ENCODE data around the gene PNPLA7.
"Not testable (repeated sequence)": the region's sequence is repeated elsewhere in the genome, so short reads cannot be mapped to it uniquely, and the experiment has no call there.

PNPLA7 gene

GRCh38 chr9:137575716-137576411 lies 25.7 kb upstream of the PNPLA7 start:
- H3K9me3 ChIP-seq (ENCODE audit: control insufficient read depth in 2 of 2, low read length in 2 of 2): no peaks in the 10 kb centered on the region
- no peak overlapping the region for H3K4me3 ChIP-seq (ENCODE audit: low read length in 2 of 2)
- H3K4me1 ChIP-seq (ENCODE audit: control insufficient read depth in 2 of 2, insufficient read depth in 2 of 2, low read length in 2 of 2): peaks cover 11 to 12% of the 10 kb centered on the region in 2 donors
- peaks cover 25 to 33% of the 10 kb centered on the region in 2 donors for H3K36me3 ChIP-seq (ENCODE audit: control insufficient read depth in 2 of 2, insufficient read depth in 2 of 2, low read length in 2 of 2)
- no peak overlapping the region for H3K9ac ChIP-seq (ENCODE audit: low read depth in 1 of 2, low read length in 2 of 2)
- H3K27me3 ChIP-seq (ENCODE audit: control insufficient read depth in 2 of 2, insufficient read depth in 2 of 2, low read length in 2 of 2): no peaks in the 10 kb centered on the region
- H3K27ac ChIP-seq (ENCODE audit: low read depth in 2 of 2, low read length in 2 of 2): no peak overlapping the region

GRCh38 chr9:137575364-137575715 lies 25.1 kb upstream of the PNPLA7 start:
- Histone ChIP-seq H3K9me3 (ENCODE audit: control insufficient read depth in 2 of 2, low read length in 2 of 2) (no peaks in the 10 kb centered on the region), H3K4me1 (ENCODE audit: control insufficient read depth in 2 of 2, insufficient read depth in 2 of 2, low read length in 2 of 2) (peaks cover 11 to 12% of the 10 kb centered on the region in 2 donors), H3K4me3 (ENCODE audit: low read length in 2 of 2) (no peak overlapping the region), H3K27me3 (ENCODE audit: control insufficient read depth in 2 of 2, insufficient read depth in 2 of 2, low read length in 2 of 2) (no peaks in the 10 kb centered on the region), H3K9ac (ENCODE audit: low read depth in 1 of 2, low read length in 2 of 2) (no peak overlapping the region), H3K27ac (ENCODE audit: low read depth in 2 of 2, low read length in 2 of 2) (no peak overlapping the region), H3K36me3 (ENCODE audit: control insufficient read depth in 2 of 2, insufficient read depth in 2 of 2, low read length in 2 of 2) (peaks cover 25 to 37% of the 10 kb centered on the region in 2 donors)

- H3K27ac ChIP-seq (ENCODE audit: low read depth in 2 of 2, low read length in 2 of 2): no peak overlapping the region
- no peaks in the 10 kb centered on the region for H3K9me3 ChIP-seq (ENCODE audit: control insufficient read depth in 2 of 2, low read length in 2 of 2)
- no peaks in the 10 kb centered on the region for H3K27me3 ChIP-seq (ENCODE audit: control insufficient read depth in 2 of 2, insufficient read depth in 2 of 2, low read length in 2 of 2)
- H3K4me3 ChIP-seq (ENCODE audit: low read length in 2 of 2): no peak overlapping the region
- H3K4me1 ChIP-seq (ENCODE audit: control insufficient read depth in 2 of 2, insufficient read depth in 2 of 2, low read length in 2 of 2): peaks cover 11% of the 10 kb centered on the region in 2 donors
- no peak overlapping the region for H3K9ac ChIP-seq (ENCODE audit: low read depth in 1 of 2, low read length in 2 of 2)
- peaks cover 25 to 38% of the 10 kb centered on the region in 2 donors for H3K36me3 ChIP-seq (ENCODE audit: control insufficient read depth in 2 of 2, insufficient read depth in 2 of 2, low read length in 2 of 2)
These were observed 24.0 kb upstream of the PNPLA7 start for GRCh38 chr9:137574192-137574591.

GRCh38 chr9:137570566-137570965 lies 20.4 kb upstream of the PNPLA7 start:
- no peak overlapping the region for H3K4me3 ChIP-seq (ENCODE audit: low read length in 2 of 2)
- H3K27ac ChIP-seq (ENCODE audit: low read depth in 2 of 2, low read length in 2 of 2): no peak overlapping the region
- H3K27me3 ChIP-seq (ENCODE audit: control insufficient read depth in 2 of 2, insufficient read depth in 2 of 2, low read length in 2 of 2): no peaks in the 10 kb centered on the region
- H3K9me3 ChIP-seq (ENCODE audit: control insufficient read depth in 2 of 2, low read length in 2 of 2): no peaks in the 10 kb centered on the region
- no peaks in the 10 kb centered on the region for H3K4me1 ChIP-seq (ENCODE audit: control insufficient read depth in 2 of 2, insufficient read depth in 2 of 2, low read length in 2 of 2)
- H3K9ac ChIP-seq (ENCODE audit: low read depth in 1 of 2, low read length in 2 of 2): no peak overlapping the region
- peaks cover 31 to 32% of the 10 kb centered on the region in 2 donors for H3K36me3 ChIP-seq (ENCODE audit: control insufficient read depth in 2 of 2, insufficient read depth in 2 of 2, low read length in 2 of 2)

GRCh38 chr9:137569609-137570203 lies 19.5 kb upstream of the PNPLA7 start:
- Histone ChIP-seq H3K4me1 (ENCODE audit: control insufficient read depth in 2 of 2, insufficient read depth in 2 of 2, low read length in 2 of 2) (no peaks in the 10 kb centered on the region), H3K27me3 (ENCODE audit: control insufficient read depth in 2 of 2, insufficient read depth in 2 of 2, low read length in 2 of 2) (no peaks in the 10 kb centered on the region), H3K27ac (ENCODE audit: low read depth in 2 of 2, low read length in 2 of 2) (no peak overlapping the region), H3K9ac (ENCODE audit: low read depth in 1 of 2, low read length in 2 of 2) (no peak overlapping the region), H3K9me3 (ENCODE audit: control insufficient read depth in 2 of 2, low read length in 2 of 2) (no peaks in the 10 kb centered on the region), H3K4me3 (ENCODE audit: low read length in 2 of 2) (no peak overlapping the region), H3K36me3 (ENCODE audit: control insufficient read depth in 2 of 2, insufficient read depth in 2 of 2, low read length in 2 of 2) (peaks cover 28 to 30% of the 10 kb centered on the region in 2 donors)

- not testable (repeated sequence) for H3K27ac ChIP-seq (ENCODE audit: low read depth in 2 of 2, low read length in 2 of 2); H3K27me3 ChIP-seq (ENCODE audit: control insufficient read depth in 2 of 2, insufficient read depth in 2 of 2, low read length in 2 of 2); H3K4me3 ChIP-seq (ENCODE audit: low read length in 2 of 2); H3K9me3 ChIP-seq (ENCODE audit: control insufficient read depth in 2 of 2, low read length in 2 of 2); H3K4me1 ChIP-seq (ENCODE audit: control insufficient read depth in 2 of 2, insufficient read depth in 2 of 2, low read length in 2 of 2); H3K9ac ChIP-seq (ENCODE audit: low read depth in 1 of 2, low read length in 2 of 2)
- H3K36me3 ChIP-seq (ENCODE audit: control insufficient read depth in 2 of 2, insufficient read depth in 2 of 2, low read length in 2 of 2): peaks cover 30 to 32% of the 10 kb centered on the region in 2 donors
These were observed 18.2 kb upstream of the PNPLA7 start for GRCh38 chr9:137568445-137568844.

GRCh38 chr9:137564817-137565411 lies 14.7 kb upstream of the PNPLA7 start:
- Histone ChIP-seq H3K4me1 (ENCODE audit: control insufficient read depth in 2 of 2, insufficient read depth in 2 of 2, low read length in 2 of 2) (no peaks in the 10 kb centered on the region), H3K36me3 (ENCODE audit: control insufficient read depth in 2 of 2, insufficient read depth in 2 of 2, low read length in 2 of 2) (peaks cover 17 to 27% of the 10 kb centered on the region in 2 donors)

GRCh38 chr9:137564134-137564533 lies 13.9 kb upstream of the PNPLA7 start:
- H3K9ac ChIP-seq (ENCODE audit: low read depth in 1 of 2, low read length in 2 of 2): no peak overlapping the region
- H3K36me3 ChIP-seq (ENCODE audit: control insufficient read depth in 2 of 2, insufficient read depth in 2 of 2, low read length in 2 of 2): peaks cover 17 to 27% of the 10 kb centered on the region in 2 donors
- no peaks in the 10 kb centered on the region for H3K9me3 ChIP-seq (ENCODE audit: control insufficient read depth in 2 of 2, low read length in 2 of 2)
- no peaks in the 10 kb centered on the region for H3K27me3 ChIP-seq (ENCODE audit: control insufficient read depth in 2 of 2, insufficient read depth in 2 of 2, low read length in 2 of 2)
- H3K4me3 ChIP-seq (ENCODE audit: low read length in 2 of 2): no peak overlapping the region
- no peak overlapping the region for H3K27ac ChIP-seq (ENCODE audit: low read depth in 2 of 2, low read length in 2 of 2)
- H3K4me1 ChIP-seq (ENCODE audit: control insufficient read depth in 2 of 2, insufficient read depth in 2 of 2, low read length in 2 of 2): no peaks in the 10 kb centered on the region

More at GRCh38 chr9:137564817-137565411, 14.7 kb upstream of the PNPLA7 start:
- no peak overlapping the region for H3K4me3 ChIP-seq (ENCODE audit: low read length in 2 of 2)
- no peaks in the 10 kb centered on the region for H3K9me3 ChIP-seq (ENCODE audit: control insufficient read depth in 2 of 2, low read length in 2 of 2)
- no peak overlapping the region for H3K9ac ChIP-seq (ENCODE audit: low read depth in 1 of 2, low read length in 2 of 2)
- H3K27me3 ChIP-seq (ENCODE audit: control insufficient read depth in 2 of 2, insufficient read depth in 2 of 2, low read length in 2 of 2): no peaks in the 10 kb centered on the region
- H3K27ac ChIP-seq (ENCODE audit: low read depth in 2 of 2, low read length in 2 of 2): no peak overlapping the region

GRCh38 chr9:137558127-137558526 lies 7.9 kb upstream of the PNPLA7 start:
- peaks cover 11 to 35% of the 10 kb centered on the region in 2 donors for H3K36me3 ChIP-seq (ENCODE audit: control insufficient read depth in 2 of 2, insufficient read depth in 2 of 2, low read length in 2 of 2)
- H3K27me3 ChIP-seq (ENCODE audit: control insufficient read depth in 2 of 2, insufficient read depth in 2 of 2, low read length in 2 of 2): no peaks in the 10 kb centered on the region
- H3K4me1 ChIP-seq (ENCODE audit: control insufficient read depth in 2 of 2, insufficient read depth in 2 of 2, low read length in 2 of 2): peaks cover 3 to 14% of the 10 kb centered on the region in 2 donors

GRCh38 chr9:137556069-137556838 lies 6.1 kb upstream of the PNPLA7 start:
- peaks cover 5 to 21% of the 10 kb centered on the region in 2 donors for H3K4me1 ChIP-seq (ENCODE audit: control insufficient read depth in 2 of 2, insufficient read depth in 2 of 2, low read length in 2 of 2)
- H3K36me3 ChIP-seq (ENCODE audit: control insufficient read depth in 2 of 2, insufficient read depth in 2 of 2, low read length in 2 of 2): peaks cover 11 to 31% of the 10 kb centered on the region in 2 donors
- H3K4me3 ChIP-seq (ENCODE audit: low read length in 2 of 2): no peak overlapping the region
- peak overlapping the region in 1 of 2 donors; percentile 29 for H3K27ac ChIP-seq (ENCODE audit: low read depth in 2 of 2, low read length in 2 of 2)
- H3K27me3 ChIP-seq (ENCODE audit: control insufficient read depth in 2 of 2, insufficient read depth in 2 of 2, low read length in 2 of 2): no peaks in the 10 kb centered on the region
- H3K9me3 ChIP-seq (ENCODE audit: control insufficient read depth in 2 of 2, low read length in 2 of 2): no peaks in the 10 kb centered on the region
- H3K9ac ChIP-seq (ENCODE audit: low read depth in 1 of 2, low read length in 2 of 2): no peak overlapping the region

More at GRCh38 chr9:137558127-137558526, 7.9 kb upstream of the PNPLA7 start:
- Histone ChIP-seq H3K9me3 (ENCODE audit: control insufficient read depth in 2 of 2, low read length in 2 of 2) (no peaks in the 10 kb centered on the region), H3K9ac (ENCODE audit: low read depth in 1 of 2, low read length in 2 of 2) (no peak overlapping the region), H3K27ac (ENCODE audit: low read depth in 2 of 2, low read length in 2 of 2) (no peak overlapping the region), H3K4me3 (ENCODE audit: low read length in 2 of 2) (no peak overlapping the region)
